Measurements from ENCODE around the gene LRIF1. TPM values are rescaled to one million over a fixed set of nuclear protein-coding genes. Genes with fewer than 3 reads are reported as not detected.

The LRIF1 gene
- total RNA-seq, result 14.4 and 20.0 TPM in 2 replicates

GRCh38 chr1:110963691-110964454 lies at the start of gene LRIF1:
Gene LRIF1 (minus strand): TSS chr1:110963922. CDS start chr1:110963688, 234 bp downstream.

Other genes starting within 250 kb of the LRIF1 start
- not detected in 2 replicates for gene CD53, start 90.8 kb downstream of the LRIF1 start, total RNA-seq
- gene DRAM2, start 176.2 kb upstream of the LRIF1 start, total RNA-seq, result 69.5 and 73.7 TPM in 2 replicates
- 23.6 and 27.1 TPM in 2 replicates for gene CEPT1, start 176.3 kb upstream of the LRIF1 start, total RNA-seq
- gene DENND2D, start 236.7 kb upstream of the LRIF1 start, total RNA-seq, result 1.1 and 2.0 TPM in 2 replicates